Breast epithelium (tissue), 3 donors: ENCODE measurements around the gene EIPR1.

Experiments
- CTCF ChIP-seq, 3 donors: fragments of 450-650 bp; IDR thresholded peaks; one replicate each; pipeline ENCODE4 v1.5.1; 2016 to 2017; ENCODE audit warnings: antibody characterized with exemption in 3 of 3, mild to moderate bottlenecking in 3 of 3, moderate library complexity in 3 of 3
- POLR2A ChIP-seq: fragments of 450-650 bp; IDR thresholded peaks from one replicate; pipeline ENCODE4 v1.6.1; 2016; ENCODE audit warnings: antibody characterized with exemption, mild to moderate bottlenecking, moderate library complexity
- POLR2AphosphoS5 ChIP-seq, 3 donors: sonication (generic); formaldehyde crosslinking; IDR thresholded peaks; one replicate each; pipeline ENCODE4 v1.6.1; 2017; ENCODE audit warnings: antibody characterized with exemption in 3 of 3

- TF ChIP-seq CTCF (IDR thresholded peaks at IDR 0.05) (no peak), POLR2A (no peak), POLR2AphosphoS5 (IDR thresholded peaks at IDR 0.05) (no peak)
These were observed 111.4 kb downstream of the EIPR1 start for GRCh38 chr2:3265981-3266924.
